Measurements from ENCODE around the gene FAM120B.

GRCh38 chr6:170410241-170410640 lies 103.7 kb downstream of the FAM120B start:
- no peak for TF ChIP-seq CTCF (IDR thresholded peaks at IDR 0.05)
- no peak for TF ChIP-seq POLR2A (IDR thresholded peaks at IDR 0.05)
